Measurements from ENCODE around the gene SEC14L2.

SEC14L2 gene

DNA sequence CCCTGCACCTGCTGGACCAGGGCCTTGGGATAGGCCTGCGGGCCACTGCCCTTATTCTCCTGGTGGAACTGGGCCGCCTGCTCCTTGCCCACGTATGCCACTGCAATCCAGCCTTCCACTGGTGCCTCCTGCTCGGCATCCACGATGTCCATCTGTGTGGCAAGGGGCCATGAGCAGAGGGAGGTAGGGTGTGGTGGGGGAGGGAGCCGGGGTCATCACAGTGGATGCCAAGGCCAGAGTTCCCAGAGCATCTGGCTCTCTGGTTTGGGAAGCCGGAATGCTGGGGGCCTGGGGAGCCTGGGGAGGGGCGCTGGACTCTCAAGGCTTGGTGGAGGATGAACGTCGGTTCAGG lies 10.2 kb upstream of the SEC14L2 start (continued):
- 0 out of 2 replicates have a peak, but pooled peaks have one; percentile 26 for TF ChIP-seq ZBTB17 (tag by site-specific recombination; IDR thresholded peaks at IDR 0.05)
- TF ChIP-seq YY1 (tag by site-specific recombination; IDR thresholded peaks at IDR 0.05) = no peak
- peak; percentile 16; the same call in 1 of the 2 replicates for TF ChIP-seq ZNF335 (tag by site-specific recombination; conservative IDR thresholded peaks at IDR 0.05)
- TF ChIP-seq ZNF792 (tag by site-specific recombination; IDR thresholded peaks at IDR 0.05) = no peak
- no peak for TF ChIP-seq ZNF621 (tag by site-specific recombination; IDR thresholded peaks at IDR 0.05)
- TF ChIP-seq ZNF433 (tag by site-specific recombination; IDR thresholded peaks at IDR 0.05; ENCODE audit: low read depth) = no peak
- no peak for TF ChIP-seq IKZF3 (tag by site-specific recombination; IDR thresholded peaks at IDR 0.05)
- TF ChIP-seq ZNF16 (tag by site-specific recombination; IDR thresholded peaks at IDR 0.05; ENCODE audit: low read depth) = no peak
- TF ChIP-seq ZBTB1 (tag by site-specific recombination; IDR thresholded peaks at IDR 0.05) = no peak
- TF ChIP-seq ZNF24 (tag by site-specific recombination; IDR thresholded peaks at IDR 0.05) = no peak
- TF ChIP-seq ZNF521 (tag by site-specific recombination; IDR thresholded peaks at IDR 0.05) = no peak
- no peak for TF ChIP-seq ZFP69B (tag by site-specific recombination; IDR thresholded peaks at IDR 0.05)
- TF ChIP-seq, protein P1, sequence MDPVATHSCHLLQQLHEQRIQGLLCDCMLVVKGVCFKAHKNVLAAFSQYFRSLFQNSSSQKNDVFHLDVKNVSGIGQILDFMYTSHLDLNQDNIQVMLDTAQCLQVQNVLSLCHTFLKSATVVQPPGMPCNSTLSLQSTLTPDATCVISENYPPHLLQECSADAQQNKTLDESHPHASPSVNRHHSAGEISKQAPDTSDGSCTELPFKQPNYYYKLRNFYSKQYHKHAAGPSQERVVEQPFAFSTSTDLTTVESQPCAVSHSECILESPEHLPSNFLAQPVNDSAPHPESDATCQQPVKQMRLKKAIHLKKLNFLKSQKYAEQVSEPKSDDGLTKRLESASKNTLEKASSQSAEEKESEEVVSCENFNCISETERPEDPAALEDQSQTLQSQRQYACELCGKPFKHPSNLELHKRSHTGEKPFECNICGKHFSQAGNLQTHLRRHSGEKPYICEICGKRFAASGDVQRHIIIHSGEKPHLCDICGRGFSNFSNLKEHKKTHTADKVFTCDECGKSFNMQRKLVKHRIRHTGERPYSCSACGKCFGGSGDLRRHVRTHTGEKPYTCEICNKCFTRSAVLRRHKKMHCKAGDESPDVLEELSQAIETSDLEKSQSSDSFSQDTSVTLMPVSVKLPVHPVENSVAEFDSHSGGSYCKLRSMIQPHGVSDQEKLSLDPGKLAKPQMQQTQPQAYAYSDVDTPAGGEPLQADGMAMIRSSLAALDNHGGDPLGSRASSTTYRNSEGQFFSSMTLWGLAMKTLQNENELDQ (tag by site-specific recombination; IDR thresholded peaks at IDR 0.05; ENCODE audit: low read depth) = no peak
- TF ChIP-seq, protein P2, sequence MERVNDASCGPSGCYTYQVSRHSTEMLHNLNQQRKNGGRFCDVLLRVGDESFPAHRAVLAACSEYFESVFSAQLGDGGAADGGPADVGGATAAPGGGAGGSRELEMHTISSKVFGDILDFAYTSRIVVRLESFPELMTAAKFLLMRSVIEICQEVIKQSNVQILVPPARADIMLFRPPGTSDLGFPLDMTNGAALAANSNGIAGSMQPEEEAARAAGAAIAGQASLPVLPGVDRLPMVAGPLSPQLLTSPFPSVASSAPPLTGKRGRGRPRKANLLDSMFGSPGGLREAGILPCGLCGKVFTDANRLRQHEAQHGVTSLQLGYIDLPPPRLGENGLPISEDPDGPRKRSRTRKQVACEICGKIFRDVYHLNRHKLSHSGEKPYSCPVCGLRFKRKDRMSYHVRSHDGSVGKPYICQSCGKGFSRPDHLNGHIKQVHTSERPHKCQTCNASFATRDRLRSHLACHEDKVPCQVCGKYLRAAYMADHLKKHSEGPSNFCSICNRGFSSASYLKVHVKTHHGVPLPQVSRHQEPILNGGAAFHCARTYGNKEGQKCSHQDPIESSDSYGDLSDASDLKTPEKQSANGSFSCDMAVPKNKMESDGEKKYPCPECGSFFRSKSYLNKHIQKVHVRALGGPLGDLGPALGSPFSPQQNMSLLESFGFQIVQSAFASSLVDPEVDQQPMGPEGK (tag by site-specific recombination; IDR thresholded peaks at IDR 0.05) = 0 out of 2 replicates have a peak, but pooled peaks have one; percentile 20
- TF ChIP-seq ZNF571 (tag by site-specific recombination; IDR thresholded peaks at IDR 0.05) = no peak
- TF ChIP-seq, protein P3, sequence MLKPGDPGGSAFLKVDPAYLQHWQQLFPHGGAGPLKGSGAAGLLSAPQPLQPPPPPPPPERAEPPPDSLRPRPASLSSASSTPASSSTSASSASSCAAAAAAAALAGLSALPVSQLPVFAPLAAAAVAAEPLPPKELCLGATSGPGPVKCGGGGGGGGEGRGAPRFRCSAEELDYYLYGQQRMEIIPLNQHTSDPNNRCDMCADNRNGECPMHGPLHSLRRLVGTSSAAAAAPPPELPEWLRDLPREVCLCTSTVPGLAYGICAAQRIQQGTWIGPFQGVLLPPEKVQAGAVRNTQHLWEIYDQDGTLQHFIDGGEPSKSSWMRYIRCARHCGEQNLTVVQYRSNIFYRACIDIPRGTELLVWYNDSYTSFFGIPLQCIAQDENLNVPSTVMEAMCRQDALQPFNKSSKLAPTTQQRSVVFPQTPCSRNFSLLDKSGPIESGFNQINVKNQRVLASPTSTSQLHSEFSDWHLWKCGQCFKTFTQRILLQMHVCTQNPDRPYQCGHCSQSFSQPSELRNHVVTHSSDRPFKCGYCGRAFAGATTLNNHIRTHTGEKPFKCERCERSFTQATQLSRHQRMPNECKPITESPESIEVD (tag by site-specific recombination; IDR thresholded peaks at IDR 0.05) = no peak
- TF ChIP-seq ZNF132 (tag by site-specific recombination; IDR thresholded peaks at IDR 0.05; ENCODE audit: borderline replicate concordance) = no peak
- TF ChIP-seq OSR2 (tag by site-specific recombination; IDR thresholded peaks at IDR 0.05) = no peak
- TF ChIP-seq ZNF37A (tag by site-specific recombination; IDR thresholded peaks at IDR 0.05) = no peak
- no peak for TF ChIP-seq ZFP37 (tag by site-specific recombination; IDR thresholded peaks at IDR 0.05)
- TF ChIP-seq, protein P4, sequence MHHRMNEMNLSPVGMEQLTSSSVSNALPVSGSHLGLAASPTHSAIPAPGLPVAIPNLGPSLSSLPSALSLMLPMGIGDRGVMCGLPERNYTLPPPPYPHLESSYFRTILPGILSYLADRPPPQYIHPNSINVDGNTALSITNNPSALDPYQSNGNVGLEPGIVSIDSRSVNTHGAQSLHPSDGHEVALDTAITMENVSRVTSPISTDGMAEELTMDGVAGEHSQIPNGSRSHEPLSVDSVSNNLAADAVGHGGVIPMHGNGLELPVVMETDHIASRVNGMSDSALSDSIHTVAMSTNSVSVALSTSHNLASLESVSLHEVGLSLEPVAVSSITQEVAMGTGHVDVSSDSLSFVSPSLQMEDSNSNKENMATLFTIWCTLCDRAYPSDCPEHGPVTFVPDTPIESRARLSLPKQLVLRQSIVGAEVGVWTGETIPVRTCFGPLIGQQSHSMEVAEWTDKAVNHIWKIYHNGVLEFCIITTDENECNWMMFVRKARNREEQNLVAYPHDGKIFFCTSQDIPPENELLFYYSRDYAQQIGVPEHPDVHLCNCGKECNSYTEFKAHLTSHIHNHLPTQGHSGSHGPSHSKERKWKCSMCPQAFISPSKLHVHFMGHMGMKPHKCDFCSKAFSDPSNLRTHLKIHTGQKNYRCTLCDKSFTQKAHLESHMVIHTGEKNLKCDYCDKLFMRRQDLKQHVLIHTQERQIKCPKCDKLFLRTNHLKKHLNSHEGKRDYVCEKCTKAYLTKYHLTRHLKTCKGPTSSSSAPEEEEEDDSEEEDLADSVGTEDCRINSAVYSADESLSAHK (tag by site-specific recombination; IDR thresholded peaks at IDR 0.05) = no peak
- TF ChIP-seq KLF1 (tag by site-specific recombination; IDR thresholded peaks at IDR 0.05) = no peak
- no peak for TF ChIP-seq GLIS1 (tag by site-specific recombination; IDR thresholded peaks at IDR 0.05)
- peak; percentile 39; the same call in 1 of the 2 replicates for TF ChIP-seq GLIS2 (tag by site-specific recombination; IDR thresholded peaks at IDR 0.05)
- TF ChIP-seq, protein P5, sequence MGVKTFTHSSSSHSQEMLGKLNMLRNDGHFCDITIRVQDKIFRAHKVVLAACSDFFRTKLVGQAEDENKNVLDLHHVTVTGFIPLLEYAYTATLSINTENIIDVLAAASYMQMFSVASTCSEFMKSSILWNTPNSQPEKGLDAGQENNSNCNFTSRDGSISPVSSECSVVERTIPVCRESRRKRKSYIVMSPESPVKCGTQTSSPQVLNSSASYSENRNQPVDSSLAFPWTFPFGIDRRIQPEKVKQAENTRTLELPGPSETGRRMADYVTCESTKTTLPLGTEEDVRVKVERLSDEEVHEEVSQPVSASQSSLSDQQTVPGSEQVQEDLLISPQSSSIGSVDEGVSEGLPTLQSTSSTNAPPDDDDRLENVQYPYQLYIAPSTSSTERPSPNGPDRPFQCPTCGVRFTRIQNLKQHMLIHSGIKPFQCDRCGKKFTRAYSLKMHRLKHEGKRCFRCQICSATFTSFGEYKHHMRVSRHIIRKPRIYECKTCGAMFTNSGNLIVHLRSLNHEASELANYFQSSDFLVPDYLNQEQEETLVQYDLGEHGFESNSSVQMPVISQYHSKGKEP (tag by site-specific recombination; IDR thresholded peaks at IDR 0.05) = no peak
- TF ChIP-seq, protein P6, sequence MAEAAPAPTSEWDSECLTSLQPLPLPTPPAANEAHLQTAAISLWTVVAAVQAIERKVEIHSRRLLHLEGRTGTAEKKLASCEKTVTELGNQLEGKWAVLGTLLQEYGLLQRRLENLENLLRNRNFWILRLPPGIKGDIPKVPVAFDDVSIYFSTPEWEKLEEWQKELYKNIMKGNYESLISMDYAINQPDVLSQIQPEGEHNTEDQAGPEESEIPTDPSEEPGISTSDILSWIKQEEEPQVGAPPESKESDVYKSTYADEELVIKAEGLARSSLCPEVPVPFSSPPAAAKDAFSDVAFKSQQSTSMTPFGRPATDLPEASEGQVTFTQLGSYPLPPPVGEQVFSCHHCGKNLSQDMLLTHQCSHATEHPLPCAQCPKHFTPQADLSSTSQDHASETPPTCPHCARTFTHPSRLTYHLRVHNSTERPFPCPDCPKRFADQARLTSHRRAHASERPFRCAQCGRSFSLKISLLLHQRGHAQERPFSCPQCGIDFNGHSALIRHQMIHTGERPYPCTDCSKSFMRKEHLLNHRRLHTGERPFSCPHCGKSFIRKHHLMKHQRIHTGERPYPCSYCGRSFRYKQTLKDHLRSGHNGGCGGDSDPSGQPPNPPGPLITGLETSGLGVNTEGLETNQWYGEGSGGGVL (tag by site-specific recombination; IDR thresholded peaks at IDR 0.05) = no peak
- no peak for TF ChIP-seq ZNF350 (tag by site-specific recombination; IDR thresholded peaks at IDR 0.05)
- no peak for TF ChIP-seq ZNF112 (tag by site-specific recombination; IDR thresholded peaks at IDR 0.05)

Measured in HEK293 (cell line).